ENCODE data around the gene UGT1A8.

The UGT1A8 gene

GRCh38 chr2:233816771-233817170, 199.3 kb downstream of the UGT1A8 start:
- no peak for DNase-seq (ENCODE audit: extremely low spot score)
- CTCF ChIA-PET = no interaction called here
- TF ChIP-seq, protein P1, sequence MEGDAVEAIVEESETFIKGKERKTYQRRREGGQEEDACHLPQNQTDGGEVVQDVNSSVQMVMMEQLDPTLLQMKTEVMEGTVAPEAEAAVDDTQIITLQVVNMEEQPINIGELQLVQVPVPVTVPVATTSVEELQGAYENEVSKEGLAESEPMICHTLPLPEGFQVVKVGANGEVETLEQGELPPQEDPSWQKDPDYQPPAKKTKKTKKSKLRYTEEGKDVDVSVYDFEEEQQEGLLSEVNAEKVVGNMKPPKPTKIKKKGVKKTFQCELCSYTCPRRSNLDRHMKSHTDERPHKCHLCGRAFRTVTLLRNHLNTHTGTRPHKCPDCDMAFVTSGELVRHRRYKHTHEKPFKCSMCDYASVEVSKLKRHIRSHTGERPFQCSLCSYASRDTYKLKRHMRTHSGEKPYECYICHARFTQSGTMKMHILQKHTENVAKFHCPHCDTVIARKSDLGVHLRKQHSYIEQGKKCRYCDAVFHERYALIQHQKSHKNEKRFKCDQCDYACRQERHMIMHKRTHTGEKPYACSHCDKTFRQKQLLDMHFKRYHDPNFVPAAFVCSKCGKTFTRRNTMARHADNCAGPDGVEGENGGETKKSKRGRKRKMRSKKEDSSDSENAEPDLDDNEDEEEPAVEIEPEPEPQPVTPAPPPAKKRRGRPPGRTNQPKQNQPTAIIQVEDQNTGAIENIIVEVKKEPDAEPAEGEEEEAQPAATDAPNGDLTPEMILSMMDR (IDR thresholded peaks at IDR 0.05; ENCODE audit: control extremely low read depth, extremely low read depth, low read depth, missing control alignments) = no peak
- POLR2A ChIA-PET = no interaction called here

GRCh38 chr2:233817361-233817911, 200.0 kb downstream of the UGT1A8 start:
- ChIA-PET POLR2A (no interaction called here), CTCF (no interaction called here)
- DNase-seq (ENCODE audit: extremely low spot score) = no peak
- TF ChIP-seq, protein P1 (IDR thresholded peaks at IDR 0.05; ENCODE audit: control extremely low read depth, extremely low read depth, low read depth, missing control alignments) = no peak

GRCh38 chr2:233817995-233818638, 200.7 kb downstream of the UGT1A8 start:
- POLR2A ChIA-PET = no interaction called here
- TF ChIP-seq, protein P1 (IDR thresholded peaks at IDR 0.05; ENCODE audit: control extremely low read depth, extremely low read depth, low read depth, missing control alignments) = no peak
- no peak for DNase-seq (ENCODE audit: extremely low spot score)
- CTCF ChIA-PET = interaction anchor here (1.1 kb wide), 1 partner anchor 39 kb away, joined by 3 read pairs; no protein-coding TSS in a partner anchor

GRCh38 chr2:233818639-233819621, 201.5 kb downstream of the UGT1A8 start:
- DNase-seq (ENCODE audit: extremely low spot score) = no peak
- POLR2A ChIA-PET = no interaction called here
- CTCF ChIA-PET = interaction anchor here (1.1 to 1.6 kb wide), 2 partner anchors 29 to 38 kb away, joined by 3 read pairs; no protein-coding TSS in a partner anchor
- TF ChIP-seq, protein P1 (IDR thresholded peaks at IDR 0.05; ENCODE audit: control extremely low read depth, extremely low read depth, low read depth, missing control alignments) = no peak

DNA sequence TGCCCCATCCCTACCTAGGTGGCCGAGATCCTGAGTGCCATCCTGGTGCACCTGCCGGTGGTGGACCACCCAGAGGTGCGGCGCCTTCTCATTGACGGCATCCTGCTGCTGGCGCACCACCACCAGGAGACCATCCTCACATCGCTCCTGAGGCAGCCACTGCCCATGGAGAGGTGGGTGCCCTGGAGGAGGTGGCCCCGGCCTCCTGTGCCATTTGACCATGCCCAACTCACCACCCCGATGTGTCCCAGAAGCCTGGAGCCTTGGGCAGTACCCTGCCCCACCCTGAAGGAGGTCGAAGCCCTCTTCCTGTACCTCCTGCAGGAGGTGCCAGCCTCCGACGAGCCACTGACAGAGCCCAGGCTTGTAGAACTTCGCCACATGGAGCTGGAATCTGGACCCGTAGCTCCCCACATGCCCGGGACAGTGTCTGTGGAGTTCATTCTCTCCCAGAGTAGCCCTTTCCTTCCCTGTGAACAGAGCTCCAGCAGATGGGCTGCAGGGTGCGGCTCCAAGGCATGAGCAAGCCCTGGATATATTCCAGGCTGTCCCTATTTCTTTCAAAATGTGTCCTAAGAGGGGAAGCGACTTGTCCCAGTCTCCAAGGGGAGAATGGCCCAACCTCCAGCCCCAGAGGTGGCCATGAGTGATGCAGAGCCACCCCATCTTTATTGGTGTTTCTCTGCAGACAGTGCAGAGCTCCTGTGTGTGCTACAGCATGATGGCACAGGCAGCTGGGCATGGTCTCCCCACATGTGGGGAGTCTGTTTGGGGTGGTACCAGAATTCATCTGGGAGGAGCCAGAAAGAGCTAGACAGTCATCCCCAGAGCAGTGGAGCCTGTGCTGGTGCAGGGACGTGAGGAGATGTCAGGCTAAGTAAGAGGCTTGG, 202.7 kb downstream of the UGT1A8 start:
- POLR2A ChIA-PET = no interaction called here
- DNase-seq (ENCODE audit: extremely low spot score) = no peak
- CTCF ChIA-PET = interaction anchor here (1.6 kb wide), 1 partner anchor 30 kb away, joined by 3 read pairs; no protein-coding TSS in a partner anchor
- TF ChIP-seq, protein P1 (IDR thresholded peaks at IDR 0.05; ENCODE audit: control extremely low read depth, extremely low read depth, low read depth, missing control alignments) = no peak

Data from GM10248 (cell line).